Bronchus fibroblast of lung (primary cell): ENCODE results near the gene GRXCR1. TPM values are rescaled to one million over a fixed set of nuclear protein-coding genes. Genes with fewer than 3 reads are reported as not detected.

Source experiments
- total RNA-seq: library from RNA; depleted of rRNA; stranded (reverse); fragments of >200 nt; gene quantifications from 2 replicates; pipeline ENCODE4 v1.2.3, GENCODE V29; 2015

The GRXCR1 gene
- not detected in 2 replicates for total RNA-seq

GRCh38 chr4:42892413-42892812, at the start of gene GRXCR1:
Gene GRXCR1 (plus strand): TSS chr4:42892713. CDS start chr4:42893267, 554 bp downstream.

Other genes starting within 250 kb of the GRXCR1 start
- gene ATP8A1, start 235.6 kb upstream of the GRXCR1 start, total RNA-seq: 0.45 and 0.50 TPM in 2 replicates